ENCODE data around the gene ARHGAP20.
A peak's percentile ranks its signal among the peaks of the same experiment; 100 is the strongest.

The ARHGAP20 gene

GRCh38 chr11:110711776-110712658, at the start of gene ARHGAP20:
TSS of gene ARHGAP20 (minus strand) at chr11:110712437. CDS start at chr11:110712231, 206 bp downstream.
- in situ Hi-C loops (cut with MboI; ENCODE audit: low pct_unique_long_range_greater_than_20kb, low sequenced_read_pairs) = no loop called here
- peak; percentile 37 for DNase-seq

GRCh38 chr11:110761991-110762390, 49.8 kb upstream of the ARHGAP20 start:
- in situ Hi-C loops (cut with MboI; ENCODE audit: low pct_unique_long_range_greater_than_20kb, low sequenced_read_pairs) = no loop called here
- DNase-seq = no peak

- in situ Hi-C loops (cut with MboI; ENCODE audit: low pct_unique_long_range_greater_than_20kb, low sequenced_read_pairs) = no loop called here
- no peak for DNase-seq
These were observed 48.9 kb upstream of the ARHGAP20 start for GRCh38 chr11:110761131-110761530.

GRCh38 chr11:110759972-110760381, 47.7 kb upstream of the ARHGAP20 start:
- in situ Hi-C loops (cut with MboI; ENCODE audit: low pct_unique_long_range_greater_than_20kb, low sequenced_read_pairs) = no loop called here
- DNase-seq = no peak

- DNase-seq = no peak
These were observed 45.9 kb upstream of the ARHGAP20 start for GRCh38 chr11:110757962-110758755.

GRCh38 chr11:110757066-110757465, 44.8 kb upstream of the ARHGAP20 start:
- no peak for DNase-seq
- in situ Hi-C loops (cut with MboI; ENCODE audit: low pct_unique_long_range_greater_than_20kb, low sequenced_read_pairs) = no loop called here

More at GRCh38 chr11:110757962-110758755, 45.9 kb upstream of the ARHGAP20 start:
- in situ Hi-C loops (cut with MboI; ENCODE audit: low pct_unique_long_range_greater_than_20kb, low sequenced_read_pairs) = no loop called here

GRCh38 chr11:110755941-110756340, 43.7 kb upstream of the ARHGAP20 start:
- in situ Hi-C loops (cut with MboI; ENCODE audit: low pct_unique_long_range_greater_than_20kb, low sequenced_read_pairs) = no loop called here
- no peak for DNase-seq

- in situ Hi-C loops (cut with MboI; ENCODE audit: low pct_unique_long_range_greater_than_20kb, low sequenced_read_pairs) = no loop called here
- no peak for DNase-seq
These were observed 40.7 kb upstream of the ARHGAP20 start for GRCh38 chr11:110752890-110753289.

- in situ Hi-C loops (cut with MboI; ENCODE audit: low pct_unique_long_range_greater_than_20kb, low sequenced_read_pairs) = no loop called here
- no peak for DNase-seq
These were observed 37.9 kb upstream of the ARHGAP20 start for GRCh38 chr11:110750100-110750499.

- DNase-seq = no peak
- in situ Hi-C loops (cut with MboI; ENCODE audit: low pct_unique_long_range_greater_than_20kb, low sequenced_read_pairs) = no loop called here
These were observed 35.3 kb upstream of the ARHGAP20 start for GRCh38 chr11:110747531-110747930.

- in situ Hi-C loops (cut with MboI; ENCODE audit: low pct_unique_long_range_greater_than_20kb, low sequenced_read_pairs) = no loop called here
- DNase-seq = no peak
These were observed 26.4 kb upstream of the ARHGAP20 start for GRCh38 chr11:110738641-110739040.

GRCh38 chr11:110737593-110737992, 25.4 kb upstream of the ARHGAP20 start:
- no peak for DNase-seq
- in situ Hi-C loops (cut with MboI; ENCODE audit: low pct_unique_long_range_greater_than_20kb, low sequenced_read_pairs) = no loop called here

- in situ Hi-C loops (cut with MboI; ENCODE audit: low pct_unique_long_range_greater_than_20kb, low sequenced_read_pairs) = no loop called here
- no peak for DNase-seq
These were observed 23.9 kb upstream of the ARHGAP20 start for GRCh38 chr11:110736171-110736553.

GRCh38 chr11:110735455-110736170, 23.4 kb upstream of the ARHGAP20 start:
- in situ Hi-C loops (cut with MboI; ENCODE audit: low pct_unique_long_range_greater_than_20kb, low sequenced_read_pairs) = no loop called here
- no peak for DNase-seq

GRCh38 chr11:110734790-110735189, 22.6 kb upstream of the ARHGAP20 start:
- no peak for DNase-seq
- in situ Hi-C loops (cut with MboI; ENCODE audit: low pct_unique_long_range_greater_than_20kb, low sequenced_read_pairs) = no loop called here

GRCh38 chr11:110730773-110731172, 18.5 kb upstream of the ARHGAP20 start:
- in situ Hi-C loops (cut with MboI; ENCODE audit: low pct_unique_long_range_greater_than_20kb, low sequenced_read_pairs) = no loop called here

GRCh38 chr11:110728883-110729282, 16.6 kb upstream of the ARHGAP20 start:
- in situ Hi-C loops (cut with MboI; ENCODE audit: low pct_unique_long_range_greater_than_20kb, low sequenced_read_pairs) = no loop called here
- DNase-seq = no peak

More at GRCh38 chr11:110730773-110731172, 18.5 kb upstream of the ARHGAP20 start:
- DNase-seq = no peak

- DNase-seq = no peak
- in situ Hi-C loops (cut with MboI; ENCODE audit: low pct_unique_long_range_greater_than_20kb, low sequenced_read_pairs) = no loop called here
These were observed 16.2 kb upstream of the ARHGAP20 start for GRCh38 chr11:110728476-110728875.

- in situ Hi-C loops (cut with MboI; ENCODE audit: low pct_unique_long_range_greater_than_20kb, low sequenced_read_pairs) = no loop called here
- no peak for DNase-seq
These were observed 12.1 kb upstream of the ARHGAP20 start for GRCh38 chr11:110724358-110724757.
